Fibroblast of mammary gland (primary cell): ENCODE measurements around the gene ERVK3-1.

Experiments
- DNase-seq: peaks from one replicate; pipeline ENCODE4 v3.0.0-alpha.2; 2010; ENCODE audit warnings: low read depth
- H3K4me3 ChIP-seq: 2 replicates; pipeline ENCODE4 v1.5.1; 2011; ENCODE audit warnings: low read depth, mild to moderate bottlenecking, low read length, moderate library complexity; ENCODE audit not compliant: control insufficient read depth
- CTCF ChIP-seq: conservative IDR thresholded peaks from 2 replicates; pipeline ENCODE4 v1.5.1; 2011; ENCODE audit warnings: low read depth, low read length, inconsistent platforms; ENCODE audit not compliant: control insufficient read depth, insufficient read depth

Gene ERVK3-1

DNA sequence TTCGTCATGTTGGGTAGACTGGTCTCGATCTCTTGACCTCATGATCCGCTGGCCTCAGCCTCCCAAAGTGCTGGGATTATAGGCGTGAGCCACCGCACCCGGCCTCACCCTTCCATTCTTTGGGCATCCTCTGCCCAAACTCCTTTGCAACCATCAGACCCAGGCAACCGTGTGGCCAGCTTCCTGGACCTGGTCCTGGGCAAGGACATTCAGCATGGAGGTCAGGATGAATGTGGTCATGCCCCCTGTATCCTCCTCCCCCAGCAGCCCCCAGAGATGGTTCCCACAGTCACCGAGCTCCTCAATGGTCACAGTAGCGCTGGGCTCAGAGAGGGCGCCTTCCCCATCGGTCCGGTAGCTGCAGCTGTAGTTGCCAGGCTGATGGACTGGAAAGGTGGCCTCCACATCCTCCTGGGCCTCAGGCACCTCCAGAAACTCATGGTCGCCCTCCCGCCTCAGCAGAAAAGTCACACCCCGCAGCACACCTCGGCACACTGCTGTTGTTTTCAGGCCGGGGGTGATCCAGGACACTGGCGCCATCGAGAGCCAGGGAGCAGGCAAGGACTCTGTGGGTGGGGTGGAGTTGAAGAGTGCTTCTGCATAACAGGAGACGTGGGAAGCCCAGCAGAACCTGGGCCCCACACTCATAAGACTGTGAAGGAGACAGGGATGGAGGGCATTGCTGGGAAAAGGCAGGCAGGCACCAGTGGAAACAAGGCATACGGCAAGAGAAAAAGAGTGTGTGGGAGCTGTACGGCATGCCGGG is 47.0 kb downstream of the ERVK3-1 start:
- H3K4me3 ChIP-seq = no peak overlapping the region
- TF ChIP-seq CTCF = no peak
- DNase-seq = no peak

DNA sequence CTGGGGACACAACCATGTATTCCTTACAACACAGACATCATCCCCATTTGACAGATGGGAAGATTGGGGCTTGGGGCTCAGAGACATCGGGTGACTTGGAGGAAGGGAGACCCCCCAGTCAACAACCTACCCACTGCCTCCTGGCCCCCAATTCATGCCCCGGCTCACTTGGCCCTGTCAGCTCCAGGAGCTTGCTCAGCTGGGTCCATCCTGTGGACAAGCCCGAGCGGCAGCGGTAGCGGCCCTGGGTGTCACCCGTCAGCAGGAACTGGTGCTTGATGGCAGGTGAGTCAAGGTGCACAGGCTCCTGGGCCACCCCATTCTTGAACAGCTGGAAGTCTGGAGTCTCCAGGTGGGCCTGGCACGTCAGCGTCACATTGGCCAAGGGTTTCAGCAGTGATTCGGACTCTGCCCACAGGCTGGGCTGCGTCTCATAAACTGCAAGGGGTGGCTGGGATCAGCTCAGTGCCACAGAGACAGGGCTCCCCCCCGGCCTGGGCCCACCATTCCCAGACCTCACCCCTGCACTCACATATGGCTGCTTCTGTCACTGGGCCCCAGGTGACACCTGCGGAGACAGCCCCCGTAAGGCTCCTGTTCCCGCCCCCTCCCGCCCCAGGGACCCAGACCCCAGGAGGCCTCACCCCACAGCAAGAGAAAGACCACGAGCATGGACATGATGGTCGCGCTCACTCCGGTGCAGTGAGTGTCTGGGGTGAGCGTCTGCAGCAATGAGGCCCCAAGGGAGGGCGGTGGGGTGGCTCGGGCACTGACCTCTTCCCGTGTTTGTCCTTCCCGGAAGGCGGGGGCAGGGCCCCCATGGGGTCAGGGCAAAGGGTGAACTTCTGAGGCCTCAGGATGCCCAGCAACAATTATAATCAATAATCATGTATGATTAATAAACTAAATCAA is 47.8 kb downstream of the ERVK3-1 start, which contains the start of gene A1BG:
TSS of gene A1BG (minus strand) at position 733 of the 912 bp plus-strand sequence. CDS start at position 678, 55 bp downstream.
- no peak for TF ChIP-seq CTCF
- DNase-seq = no peak
- H3K4me3 ChIP-seq = no peak within 1 kb of the TSS

GRCh38 chr19:58353717-58354477 is 48.7 kb downstream of the ERVK3-1 start:
- TF ChIP-seq CTCF = no peak
- no peak overlapping the region for H3K4me3 ChIP-seq
- DNase-seq = no peak

DNA sequence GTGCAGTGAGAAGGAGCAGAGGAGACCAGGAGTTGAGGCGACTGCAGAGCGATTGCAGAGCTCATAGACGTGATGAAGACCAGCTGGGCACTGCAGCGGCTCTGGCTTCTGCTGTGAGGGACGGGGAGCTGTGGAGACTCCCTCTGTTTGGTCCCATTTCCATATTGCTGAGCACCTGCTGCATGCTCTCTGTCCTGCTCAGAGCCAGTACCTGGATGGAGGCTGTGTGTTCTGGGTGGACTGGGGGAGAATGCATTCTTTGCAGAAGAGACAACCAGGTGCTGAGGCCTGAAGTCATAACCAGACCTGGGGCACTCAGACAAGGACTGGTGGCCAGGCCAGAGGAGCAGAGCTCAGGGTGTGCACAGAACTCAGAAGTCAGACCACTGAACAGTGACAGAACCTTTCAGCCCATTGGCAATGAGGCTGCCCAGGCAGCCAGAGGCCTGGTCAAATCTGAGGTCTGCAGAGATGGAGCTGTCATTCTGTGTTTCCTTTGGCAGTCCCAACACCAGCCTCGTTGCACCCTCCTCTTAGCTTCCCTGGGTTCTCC is 49.4 kb downstream of the ERVK3-1 start:
- no peak for TF ChIP-seq CTCF
- DNase-seq = no peak
- no peak overlapping the region for H3K4me3 ChIP-seq

GRCh38 chr19:58355215-58355796 is 50.1 kb downstream of the ERVK3-1 start:
- H3K4me3 ChIP-seq = no peak overlapping the region
- TF ChIP-seq CTCF = no peak
- no peak for DNase-seq
